Measurements from ENCODE around the gene BICRA. TPM values are rescaled to one million over a fixed set of nuclear protein-coding genes. Genes with fewer than 3 reads are reported as not detected.

Gene BICRA
- total RNA-seq, 1 donor from 2014 or later = 24.1 TPM

- Mint-ChIP-seq H3K27ac (ENCODE audit: unreplicated experiment) (peak overlapping the region; percentile 61), H3K4me3 (ENCODE audit: unreplicated experiment) (no peak overlapping the region), H3K36me3 (ENCODE audit: low read depth, unreplicated experiment) (peaks cover 29% of the 10 kb centered on the region), H3K4me1 (ENCODE audit: unreplicated experiment) (peaks cover 13% of the 10 kb centered on the region), H3K9me3 (ENCODE audit: unreplicated experiment) (no peaks in the 10 kb centered on the region), H3K27me3 (ENCODE audit: unreplicated experiment) (peaks cover 11% of the 10 kb centered on the region)
- no peak for DNase-seq (ENCODE audit: low spot score)
- TF ChIP-seq CTCF (IDR thresholded peaks at IDR 0.05; ENCODE audit: unreplicated experiment) = no peak
Observed at GRCh38 chr19:47670736-47671135, 61.8 kb downstream of the BICRA start.

- H3K27me3 Mint-ChIP-seq (ENCODE audit: unreplicated experiment) = peaks cover 11% of the 10 kb centered on the region
- H3K4me1 Mint-ChIP-seq (ENCODE audit: unreplicated experiment) = peaks cover 13% of the 10 kb centered on the region
- peaks cover 29% of the 10 kb centered on the region for H3K36me3 Mint-ChIP-seq (ENCODE audit: low read depth, unreplicated experiment)
- H3K9me3 Mint-ChIP-seq (ENCODE audit: unreplicated experiment) = no peaks in the 10 kb centered on the region
- H3K27ac Mint-ChIP-seq (ENCODE audit: unreplicated experiment) = no peak overlapping the region
- DNase-seq (ENCODE audit: low spot score) = no peak
- no peak for TF ChIP-seq CTCF (IDR thresholded peaks at IDR 0.05; ENCODE audit: unreplicated experiment)
- peak overlapping the region; percentile 21 for H3K4me3 Mint-ChIP-seq (ENCODE audit: unreplicated experiment)
Observed at GRCh38 chr19:47671499-47671898, 62.6 kb downstream of the BICRA start.

GRCh38 chr19:47673426-47673825 is 64.5 kb downstream of the BICRA start:
- H3K4me3 Mint-ChIP-seq (ENCODE audit: unreplicated experiment) = no peak overlapping the region
- peaks cover 37% of the 10 kb centered on the region for H3K36me3 Mint-ChIP-seq (ENCODE audit: low read depth, unreplicated experiment)
- H3K27me3 Mint-ChIP-seq (ENCODE audit: unreplicated experiment) = peaks cover 11% of the 10 kb centered on the region
- H3K4me1 Mint-ChIP-seq (ENCODE audit: unreplicated experiment) = no peaks in the 10 kb centered on the region
- H3K27ac Mint-ChIP-seq (ENCODE audit: unreplicated experiment) = no peak overlapping the region
- no peak for DNase-seq (ENCODE audit: low spot score)
- H3K9me3 Mint-ChIP-seq (ENCODE audit: unreplicated experiment) = no peaks in the 10 kb centered on the region
- TF ChIP-seq CTCF (IDR thresholded peaks at IDR 0.05; ENCODE audit: unreplicated experiment) = no peak

GRCh38 chr19:47674548-47674947 is 65.6 kb downstream of the BICRA start:
- DNase-seq (ENCODE audit: low spot score) = no peak
- no peak for TF ChIP-seq CTCF (IDR thresholded peaks at IDR 0.05; ENCODE audit: unreplicated experiment)
- peaks cover 37% of the 10 kb centered on the region for H3K36me3 Mint-ChIP-seq (ENCODE audit: low read depth, unreplicated experiment)
- no peaks in the 10 kb centered on the region for H3K4me1 Mint-ChIP-seq (ENCODE audit: unreplicated experiment)
- H3K27ac Mint-ChIP-seq (ENCODE audit: unreplicated experiment) = no peak overlapping the region
- no peaks in the 10 kb centered on the region for H3K9me3 Mint-ChIP-seq (ENCODE audit: unreplicated experiment)
- H3K4me3 Mint-ChIP-seq (ENCODE audit: unreplicated experiment) = no peak overlapping the region
- peaks cover 11% of the 10 kb centered on the region for H3K27me3 Mint-ChIP-seq (ENCODE audit: unreplicated experiment)

- Mint-ChIP-seq H3K4me3 (ENCODE audit: unreplicated experiment) (no peak overlapping the region), H3K4me1 (ENCODE audit: unreplicated experiment) (no peaks in the 10 kb centered on the region), H3K27me3 (ENCODE audit: unreplicated experiment) (peaks cover 11% of the 10 kb centered on the region), H3K36me3 (ENCODE audit: low read depth, unreplicated experiment) (peaks cover 34% of the 10 kb centered on the region), H3K27ac (ENCODE audit: unreplicated experiment) (peak overlapping the region; percentile 11), H3K9me3 (ENCODE audit: unreplicated experiment) (no peaks in the 10 kb centered on the region)
- DNase-seq (ENCODE audit: low spot score) = no peak
- TF ChIP-seq CTCF (IDR thresholded peaks at IDR 0.05; ENCODE audit: unreplicated experiment) = no peak
Observed at GRCh38 chr19:47675271-47675670, 66.3 kb downstream of the BICRA start.
